Activated naive CD4-positive, alpha-beta T cell treated with Interleukin-2 at 50 U/mL for 16 hours (primary cell): ENCODE data around the gene PACRG.

Experiments
- DNase-seq: peaks from one replicate; pipeline ENCODE4 v3.0.0-alpha.2; 2020

The PACRG gene

DNA sequence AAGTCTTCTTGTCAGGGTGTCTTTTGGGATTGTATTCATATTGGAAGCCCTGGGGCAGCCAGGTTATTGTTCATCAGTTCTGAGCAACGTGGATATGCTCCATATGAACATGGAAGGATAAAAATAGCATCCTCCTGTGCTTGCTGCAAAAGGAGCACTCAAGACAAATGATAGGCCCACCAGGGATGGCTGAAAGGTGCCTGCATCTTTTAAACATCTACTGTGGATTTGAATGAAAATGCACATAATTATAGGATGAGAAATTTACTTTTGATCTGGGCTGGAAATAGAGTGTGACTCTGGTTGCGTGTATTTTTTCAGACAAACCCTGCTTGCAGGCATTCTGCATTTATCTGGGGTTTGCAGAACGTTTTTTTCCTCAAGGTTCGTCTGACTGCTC, 299.1 kb downstream of the PACRG start:
- DNase-seq: no peak

DNA sequence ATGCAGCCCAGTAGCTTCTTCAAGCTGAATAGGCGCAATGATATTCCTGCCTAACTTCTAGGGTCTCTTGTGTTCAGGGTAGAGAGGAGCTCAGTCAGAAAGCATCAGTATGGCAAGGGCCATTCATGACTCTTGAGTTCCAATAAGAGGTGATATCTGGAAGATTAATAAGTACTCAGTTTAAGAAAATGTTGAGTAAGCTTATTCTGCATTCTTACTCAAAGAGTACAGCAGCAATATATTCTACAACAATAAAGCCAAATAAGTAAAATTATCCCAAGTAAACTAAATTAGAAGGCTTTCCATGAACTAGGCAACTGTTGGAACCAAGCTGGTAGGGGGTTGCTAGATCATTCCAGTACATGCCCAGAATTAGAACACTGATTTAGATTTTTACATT, 303.2 kb downstream of the PACRG start:
- DNase-seq: no peak

DNA sequence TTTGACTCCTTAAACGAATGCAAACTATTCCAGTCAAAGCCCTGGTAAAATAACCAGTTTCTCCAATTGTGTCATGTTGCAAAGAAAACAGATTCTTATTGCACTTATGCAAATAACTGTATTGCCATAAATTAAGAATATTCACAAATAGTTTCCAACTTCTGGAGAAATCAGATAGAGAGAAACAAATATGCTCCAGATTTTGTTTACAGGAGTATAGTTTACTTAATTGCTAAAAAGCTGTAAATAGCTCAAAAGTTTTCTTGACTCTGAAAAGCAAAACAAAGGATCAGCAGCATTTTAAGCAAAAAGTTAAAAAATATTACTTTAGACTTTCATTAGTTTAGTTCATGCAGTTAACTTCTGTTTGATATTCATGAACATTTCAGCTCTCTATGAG, 304.2 kb downstream of the PACRG start:
- no peak for DNase-seq

DNA sequence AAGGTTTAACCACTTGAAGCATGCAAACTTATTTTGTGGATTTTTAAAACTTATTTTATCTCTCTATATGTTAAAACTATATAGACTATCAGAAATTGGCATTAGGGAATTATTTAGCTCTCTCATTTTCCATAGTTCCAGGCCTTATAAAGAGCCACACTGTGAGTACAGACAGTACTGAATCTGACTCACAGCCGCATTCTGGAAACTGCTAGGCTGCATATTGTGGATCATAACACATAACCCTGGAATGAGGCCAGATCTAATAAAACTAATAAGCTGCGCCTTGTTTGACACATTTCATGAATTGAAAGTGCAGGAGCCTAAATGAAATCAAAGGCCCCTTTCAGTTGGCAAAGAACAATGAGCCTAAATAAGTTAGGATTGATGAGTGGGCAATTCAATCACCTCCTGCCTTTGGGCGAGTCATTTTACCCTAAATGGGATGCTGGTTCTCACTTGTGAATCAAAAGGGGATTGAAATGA, 308.4 kb downstream of the PACRG start:
- no peak for DNase-seq

DNA sequence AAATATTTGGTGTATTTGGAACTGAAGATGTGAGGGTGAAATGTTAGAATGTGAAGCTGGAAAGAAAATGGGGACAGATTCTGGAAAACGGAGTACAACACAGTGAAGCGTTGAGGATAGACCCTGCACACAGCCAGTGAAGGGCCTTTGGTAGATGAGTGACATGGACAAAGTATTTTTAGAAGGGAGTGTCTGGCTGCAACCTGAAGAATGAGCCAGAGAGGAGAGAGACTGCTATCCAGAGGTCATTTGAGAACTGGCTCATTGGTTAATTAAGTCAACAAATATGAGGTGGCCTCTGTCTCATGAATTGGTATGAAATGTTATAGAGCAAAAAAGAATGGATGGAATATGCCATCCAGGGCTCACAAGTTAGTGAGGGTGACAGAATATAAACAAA, 310.5 kb downstream of the PACRG start:
- no peak for DNase-seq

DNA sequence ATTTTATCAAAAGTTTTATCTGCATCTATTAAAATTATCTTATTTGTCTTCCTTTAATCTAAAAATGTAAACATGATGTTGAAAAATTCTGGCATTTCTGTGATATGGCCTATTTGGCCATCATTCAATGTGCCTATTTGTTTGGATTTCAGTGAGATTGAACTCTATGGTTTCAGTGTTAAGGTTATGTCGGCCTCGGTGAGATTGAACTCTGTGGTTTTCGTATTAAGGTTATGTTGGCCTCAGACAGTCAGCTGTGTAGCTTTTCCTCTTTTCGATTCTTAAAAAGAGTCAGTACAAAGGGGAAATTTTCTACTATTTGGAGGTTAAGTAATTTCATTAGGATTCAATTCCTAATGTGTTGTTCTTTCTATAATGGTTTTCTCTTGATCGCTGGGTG, 320.6 kb downstream of the PACRG start:
- no peak for DNase-seq

DNA sequence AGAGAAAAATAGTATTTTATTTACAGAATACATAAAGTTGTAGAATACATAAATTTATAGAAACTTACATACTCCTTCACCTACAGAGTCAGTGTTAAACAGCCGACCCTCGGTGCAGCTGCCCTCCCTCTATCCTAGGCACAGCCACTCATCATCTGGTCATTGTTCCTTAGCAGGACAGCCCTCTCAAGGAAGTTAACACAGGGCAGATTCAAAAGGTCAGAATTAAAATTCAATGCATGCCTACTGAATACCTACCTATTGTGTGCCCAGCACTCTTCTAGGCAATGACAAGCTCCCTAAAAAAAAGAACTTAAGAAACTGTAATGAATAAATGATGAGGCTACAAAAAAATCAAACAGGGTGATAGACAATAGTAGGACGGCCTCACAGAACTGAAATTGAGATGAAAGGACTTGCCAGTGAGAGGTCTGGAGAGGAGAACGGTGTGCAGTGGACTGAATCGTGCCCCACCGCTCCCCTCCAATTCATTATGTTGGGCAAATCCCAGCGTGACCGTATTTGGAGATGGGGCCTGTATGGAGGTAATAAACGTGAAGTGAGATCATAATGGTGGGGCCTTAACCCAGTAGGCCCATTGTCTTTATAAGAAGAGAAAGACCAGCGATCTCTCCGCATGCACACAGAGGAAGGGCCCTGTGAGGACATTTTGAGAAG, 326.0 kb downstream of the PACRG start:
- no peak for DNase-seq

DNA sequence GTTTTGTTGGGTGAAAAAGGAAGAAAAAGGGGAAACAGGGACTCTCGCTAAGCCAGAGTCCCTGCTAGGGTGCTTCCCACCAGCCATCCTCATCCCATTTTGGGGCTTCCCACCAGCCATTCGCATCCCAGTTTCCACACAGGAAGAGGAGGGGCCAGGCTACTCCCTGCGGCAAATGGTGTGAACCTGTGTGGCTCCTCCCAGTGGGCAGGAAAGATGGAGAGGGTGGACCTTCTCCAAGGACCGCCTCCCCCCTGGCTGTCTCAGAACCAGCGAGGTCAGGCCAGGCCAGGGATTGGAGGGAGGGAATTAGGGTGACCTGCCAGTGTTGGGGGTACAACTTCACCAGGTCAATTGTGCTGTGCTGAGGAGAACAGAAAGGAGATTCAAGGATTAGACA, 326.9 kb downstream of the PACRG start:
- DNase-seq: no peak

DNA sequence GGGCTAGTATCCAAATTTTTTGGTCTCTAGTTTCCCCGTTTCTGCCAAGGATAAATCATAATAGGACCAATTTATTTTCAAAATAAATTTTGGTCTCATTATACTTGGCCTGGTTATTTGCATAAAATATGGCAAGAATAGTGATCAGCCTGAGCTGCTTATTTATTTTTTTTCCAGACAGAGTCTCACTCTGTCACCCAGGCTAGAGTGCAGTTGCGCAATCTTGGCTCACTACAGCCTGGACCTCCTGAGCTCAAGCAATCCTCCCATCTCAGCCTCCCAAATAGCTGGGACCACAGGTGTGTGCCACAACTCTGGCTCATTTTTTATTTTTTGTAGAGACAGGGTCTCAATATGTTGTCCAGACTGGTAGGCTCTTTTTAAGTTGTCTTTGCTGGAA, 329.5 kb downstream of the PACRG start:
- no peak for DNase-seq

DNA sequence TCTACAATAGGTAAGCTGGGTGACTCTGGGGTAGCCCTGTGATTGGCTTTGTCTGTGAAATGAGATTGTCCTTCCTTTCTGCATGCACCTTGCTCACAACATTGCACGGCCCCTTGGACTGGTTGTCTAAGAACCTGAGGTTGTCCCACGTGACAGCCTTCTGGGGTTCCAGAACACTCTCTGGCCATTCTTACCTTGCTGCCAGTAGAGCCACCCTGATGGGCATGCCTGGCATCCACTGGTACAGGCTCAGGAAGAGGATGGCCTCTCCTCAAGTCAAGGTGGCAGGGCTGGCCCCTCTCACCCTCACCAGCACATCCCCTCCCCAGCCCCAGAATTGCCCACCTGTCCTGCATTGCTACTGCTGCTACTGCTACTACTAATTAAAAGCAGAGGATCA, 335.0 kb downstream of the PACRG start:
- DNase-seq: no peak

DNA sequence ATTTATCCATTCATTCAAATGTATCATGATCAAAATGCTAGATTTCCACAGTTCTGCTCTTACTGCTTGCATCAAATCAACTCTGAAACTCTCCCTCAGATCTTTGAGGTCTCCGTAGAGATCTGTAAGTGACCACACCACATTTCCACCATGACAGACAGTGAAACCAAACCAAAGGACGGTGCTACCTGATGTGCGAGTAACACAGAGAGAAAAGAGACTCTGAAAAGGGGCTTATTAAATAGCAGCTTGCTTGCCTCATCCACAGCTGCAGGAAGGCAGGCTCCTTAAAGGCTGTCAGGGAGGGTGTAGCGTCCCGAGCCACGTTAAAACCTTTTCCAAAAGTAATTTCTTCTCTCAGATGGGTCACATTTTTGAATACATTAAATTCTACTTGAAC, 335.8 kb downstream of the PACRG start:
- no peak for DNase-seq

DNA sequence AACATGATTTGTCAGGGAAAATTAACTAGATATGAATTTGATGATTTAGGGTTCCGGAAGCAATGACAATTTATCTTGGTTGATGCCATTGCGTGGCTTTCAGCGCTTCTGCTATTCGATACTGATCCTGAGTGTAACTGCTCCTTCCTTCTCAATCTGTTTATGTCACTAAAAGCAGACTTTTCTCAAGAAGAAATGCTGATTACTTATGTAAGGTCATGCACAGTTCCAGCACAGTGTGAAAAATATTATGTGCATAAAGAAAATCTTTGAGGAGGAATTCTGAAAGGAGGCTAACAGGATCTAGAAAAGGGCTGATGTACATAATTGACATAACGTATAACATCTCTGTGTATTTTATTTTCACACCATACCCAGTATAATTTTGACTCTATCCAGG, 336.6 kb downstream of the PACRG start:
- DNase-seq: no peak

DNA sequence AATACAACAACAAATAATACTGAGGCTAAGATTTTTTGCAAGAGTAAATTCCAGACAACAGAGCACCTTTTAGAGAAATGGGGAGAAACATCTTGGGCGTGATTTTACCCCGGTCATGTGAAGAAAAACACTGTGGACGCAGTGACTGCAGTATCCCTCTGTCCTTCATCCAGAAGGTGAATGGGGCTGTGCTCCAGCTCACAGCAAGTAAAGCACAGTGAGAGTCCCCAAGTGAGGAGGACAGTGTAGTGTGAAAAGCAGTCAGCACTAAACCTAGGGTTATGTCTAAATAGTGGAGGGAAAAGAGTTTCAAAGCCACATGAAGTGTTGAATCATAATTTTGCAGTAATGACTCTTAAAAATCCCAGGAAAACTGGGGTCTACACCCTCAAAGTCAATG, 338.4 kb downstream of the PACRG start:
- no peak for DNase-seq

DNA sequence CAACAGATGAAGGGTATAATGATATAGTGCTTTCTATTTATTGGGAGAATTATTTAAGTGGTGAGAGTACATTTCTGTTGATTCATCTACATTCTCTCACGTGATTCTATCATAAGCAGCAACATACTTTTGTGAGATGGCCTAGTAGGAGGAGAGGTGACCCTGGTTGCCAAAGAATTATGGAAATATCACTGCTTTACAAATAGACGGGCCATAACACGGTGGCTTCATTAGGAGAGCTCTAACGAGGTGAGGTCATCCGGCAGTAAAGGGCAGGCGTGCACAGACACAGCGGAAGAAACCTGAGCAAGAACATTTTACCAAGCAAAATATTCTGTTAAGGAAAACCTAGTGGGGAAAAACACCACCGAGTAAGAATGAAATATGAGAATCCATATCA, 349.4 kb downstream of the PACRG start:
- no peak for DNase-seq

DNA sequence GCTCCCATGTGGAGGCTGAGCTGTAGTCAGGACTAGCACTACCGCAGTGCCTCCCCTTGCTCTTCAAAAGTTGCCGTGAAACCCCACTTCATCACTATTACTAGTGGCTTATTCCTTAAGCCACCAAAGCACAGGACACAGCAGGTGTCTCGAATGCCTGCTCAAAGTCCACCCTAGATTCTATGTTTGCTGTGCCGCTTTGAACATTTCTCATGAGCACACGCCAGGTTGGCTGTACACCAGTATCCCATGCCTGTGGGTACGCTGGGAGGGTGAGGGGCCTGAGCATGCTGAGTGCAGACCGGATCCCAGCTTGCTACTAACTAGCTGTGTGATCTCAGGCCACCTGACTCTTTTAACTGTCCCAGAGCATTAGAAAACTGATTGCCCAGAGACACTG, 350.9 kb downstream of the PACRG start:
- no peak for DNase-seq

DNA sequence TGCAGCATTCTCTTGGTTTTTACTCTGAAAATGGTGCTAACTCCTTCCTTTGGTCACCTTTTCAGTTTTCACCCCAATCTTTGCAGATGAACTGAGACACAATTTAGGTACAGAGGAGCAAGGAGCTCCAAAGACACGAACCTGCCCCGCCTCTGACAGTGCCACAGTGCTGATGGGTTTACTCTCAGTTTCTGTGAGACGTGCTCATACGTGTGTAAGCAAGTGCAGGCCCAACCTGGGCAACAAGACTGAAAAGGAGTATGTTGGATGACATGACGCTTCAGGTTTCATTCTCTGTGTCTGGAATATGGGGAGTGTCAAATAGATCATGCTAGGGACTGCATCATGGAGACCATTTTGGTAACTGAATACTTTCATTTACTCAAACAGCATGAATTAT, 352.5 kb downstream of the PACRG start:
- no peak for DNase-seq

DNA sequence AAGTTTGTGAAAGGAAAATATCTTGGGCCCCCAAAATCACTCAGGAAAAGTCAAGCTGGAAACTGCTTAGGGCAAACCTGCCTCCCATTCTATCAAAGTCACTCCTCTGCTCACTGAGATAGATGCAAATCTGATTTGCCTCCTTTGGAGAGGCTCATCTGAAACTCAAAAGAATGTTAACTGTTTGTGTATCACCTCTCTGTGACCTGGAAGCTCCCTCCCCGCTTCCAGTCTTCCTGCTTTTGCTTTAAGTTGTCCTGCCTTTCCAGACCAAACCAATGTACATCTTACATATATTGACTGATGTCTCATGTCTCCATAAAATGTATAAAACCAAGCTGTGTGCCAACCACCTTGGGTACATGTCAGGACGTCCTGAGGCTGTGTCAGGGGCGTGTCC, 355.4 kb downstream of the PACRG start:
- no peak for DNase-seq

DNA sequence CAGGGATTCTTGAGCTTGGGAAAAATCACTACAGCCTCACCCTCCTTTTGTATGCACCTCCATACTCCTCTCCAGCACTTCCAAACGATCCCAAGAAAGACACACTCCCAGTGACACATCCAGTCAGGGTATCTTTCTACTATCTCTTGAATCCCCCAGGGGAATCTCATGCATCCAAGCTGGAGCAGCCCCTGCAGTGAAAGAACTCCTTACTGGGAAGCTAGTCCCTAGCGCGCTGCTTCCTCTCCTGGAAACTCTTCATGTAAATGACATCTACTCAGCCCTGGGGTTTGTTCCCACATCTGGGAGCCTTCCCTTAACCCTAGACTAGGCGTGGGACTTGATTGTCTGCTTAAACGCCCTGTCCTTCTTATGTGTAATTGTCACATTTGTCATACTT, 357.7 kb downstream of the PACRG start:
- DNase-seq: no peak

DNA sequence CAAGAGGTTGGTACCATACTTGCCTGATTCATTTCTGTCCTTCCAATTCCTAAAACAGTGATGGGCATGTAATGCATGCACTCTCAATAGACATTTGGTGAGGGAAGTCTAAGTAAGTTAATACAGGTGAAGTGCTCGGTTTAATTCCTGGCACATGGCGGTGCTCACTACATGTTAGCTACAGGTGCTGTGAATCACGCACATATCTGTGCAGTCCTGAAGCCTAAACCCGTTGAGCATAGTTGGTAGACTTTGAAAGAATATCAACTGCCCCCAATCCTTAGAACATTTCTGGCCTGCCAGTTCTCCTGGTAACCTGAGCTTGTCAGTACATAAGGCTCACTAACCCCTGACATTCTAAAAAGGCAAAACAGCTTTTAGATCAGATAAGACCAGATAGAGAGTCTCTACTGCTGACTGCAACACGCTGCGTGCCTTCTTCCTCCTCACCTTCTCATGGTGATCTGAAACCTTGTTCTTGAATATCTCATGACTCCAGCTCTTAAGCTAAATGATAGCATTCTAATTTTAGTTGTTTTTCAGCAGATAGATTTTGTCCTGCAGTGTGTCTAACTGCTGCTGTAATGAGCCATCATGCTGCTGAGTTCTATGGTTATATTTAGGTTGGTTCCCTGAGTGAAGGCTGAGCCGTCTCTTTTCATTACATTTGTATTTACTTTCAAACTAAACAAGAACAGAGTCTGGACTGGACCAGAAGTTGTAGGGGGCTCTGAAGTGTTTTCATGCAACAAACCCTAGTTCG, 358.3 kb downstream of the PACRG start:
- no peak for DNase-seq

DNA sequence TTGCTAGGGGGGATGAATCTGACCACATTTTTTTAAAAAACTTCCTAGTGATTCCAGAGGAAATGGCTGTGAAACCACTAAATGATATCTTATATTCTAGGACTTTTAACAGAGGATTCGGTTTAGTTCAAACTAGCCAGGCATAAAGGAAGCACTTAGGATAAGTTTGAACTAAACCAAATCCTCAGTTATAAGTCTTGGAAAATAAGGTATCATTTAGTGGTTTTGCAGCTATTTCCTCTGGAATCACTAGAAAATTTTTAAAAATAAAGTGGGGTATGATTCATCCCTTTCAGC, 358.8 kb downstream of the PACRG start:
- DNase-seq: no peak

DNA sequence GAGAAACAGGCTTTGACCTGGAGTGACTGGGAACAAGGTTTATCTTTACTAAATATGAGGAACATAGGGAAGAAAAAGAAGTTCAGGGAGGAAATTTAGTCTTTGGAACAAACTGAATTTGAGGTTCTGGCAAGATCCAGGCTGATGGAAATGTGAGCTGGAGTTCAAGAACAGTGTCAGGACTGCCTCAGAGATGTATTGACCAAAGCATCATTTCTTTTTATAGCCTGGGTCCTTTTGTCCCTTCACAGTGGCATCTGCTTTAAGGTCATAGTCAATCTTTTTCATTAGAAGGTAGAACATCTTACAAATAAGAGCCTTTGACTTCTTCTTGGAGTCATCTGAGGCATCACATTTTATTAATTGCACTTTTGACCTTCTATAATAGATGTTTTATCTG, 360.2 kb downstream of the PACRG start:
- DNase-seq: no peak

DNA sequence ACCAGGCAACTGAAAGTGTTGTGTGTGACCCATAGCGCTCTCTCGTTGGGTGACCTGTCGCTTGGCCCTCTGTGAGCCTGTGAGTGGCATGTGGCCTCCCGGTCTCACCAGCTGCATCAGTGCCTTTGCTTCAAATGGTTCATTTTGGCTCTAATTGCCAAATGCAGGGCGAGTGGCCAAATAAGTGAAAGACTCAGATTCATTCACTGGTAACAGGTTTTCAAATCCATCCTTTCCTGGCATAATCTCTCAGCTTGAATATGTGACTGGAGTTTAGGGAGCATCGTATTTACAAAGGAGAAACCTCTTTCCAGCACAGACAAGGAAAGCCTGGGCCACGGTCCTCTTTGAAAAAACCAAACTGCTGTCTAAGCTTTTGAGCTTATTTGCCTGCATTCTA, 365.1 kb downstream of the PACRG start:
- DNase-seq: no peak

DNA sequence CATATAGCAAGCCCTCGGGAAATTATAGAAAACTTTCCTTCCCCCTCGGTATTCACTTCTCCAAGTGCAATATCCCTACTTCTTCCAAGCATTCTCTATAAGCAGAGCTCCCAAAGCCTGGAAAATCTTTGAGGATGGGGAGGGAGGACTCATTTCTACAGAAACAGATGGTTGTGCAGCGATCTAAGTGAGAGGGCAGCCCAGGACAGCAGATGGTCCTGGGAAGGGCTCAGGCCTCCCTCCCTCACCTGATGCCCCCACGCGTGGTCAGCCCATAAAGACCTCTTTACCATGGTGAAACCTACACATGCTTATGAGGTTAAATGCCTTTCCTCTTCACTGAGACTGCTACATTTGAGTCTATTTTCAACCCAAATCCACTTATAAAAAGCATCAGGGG, 367.1 kb downstream of the PACRG start:
- DNase-seq: no peak

DNA sequence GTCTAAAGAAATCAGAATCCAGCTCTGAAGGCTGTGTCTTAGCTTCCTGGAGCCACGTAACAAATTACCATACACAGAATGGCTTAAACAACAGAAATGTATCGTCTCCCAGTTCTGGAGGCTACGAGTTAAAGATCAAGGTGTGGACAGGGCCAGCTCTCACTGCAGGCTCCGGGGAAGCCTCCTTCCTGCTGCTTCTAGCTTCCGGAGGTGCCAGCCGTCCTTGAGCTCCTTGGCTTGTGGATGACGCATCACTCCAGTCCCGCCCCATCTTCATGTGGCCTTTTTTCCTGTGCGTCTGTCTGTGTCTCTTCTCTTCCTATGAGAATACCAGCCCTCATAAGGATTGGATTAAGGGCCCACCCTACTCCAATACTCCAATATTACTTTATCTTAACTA, 367.6 kb downstream of the PACRG start:
- DNase-seq: no peak

DNA sequence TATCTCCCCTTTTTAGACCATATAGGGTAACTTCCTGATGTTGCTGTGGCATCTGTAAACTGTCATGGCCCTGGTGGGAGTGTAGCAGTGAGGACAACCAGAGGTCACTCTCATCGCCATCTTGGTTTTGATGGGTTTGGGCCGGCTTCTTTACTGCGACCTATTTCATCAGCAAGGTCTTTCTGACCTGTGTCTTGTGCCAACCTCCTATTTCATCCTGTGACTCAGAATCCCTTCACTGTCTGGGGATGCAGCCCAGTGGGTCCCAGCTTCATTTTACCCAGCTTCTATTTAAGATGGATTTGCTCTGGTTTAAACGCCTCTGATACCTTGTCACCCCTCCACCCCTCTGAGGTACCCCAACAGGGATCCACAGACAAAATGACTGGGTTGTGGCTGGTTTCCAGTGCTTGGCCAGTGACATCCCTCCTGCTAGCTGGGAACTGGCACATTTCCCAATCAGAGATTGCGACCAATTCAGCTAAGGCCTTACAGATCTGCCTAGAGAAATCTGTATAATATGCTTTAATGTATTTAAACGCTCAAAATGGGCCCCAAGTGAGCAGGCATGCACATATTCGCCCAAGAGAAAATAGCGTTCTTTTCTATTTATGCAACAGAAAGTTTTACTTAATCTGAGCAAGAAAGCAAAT, 371.2 kb downstream of the PACRG start:
- DNase-seq: no peak
